ENCODE measurements around the gene DTX4.

DTX4 gene

DNA sequence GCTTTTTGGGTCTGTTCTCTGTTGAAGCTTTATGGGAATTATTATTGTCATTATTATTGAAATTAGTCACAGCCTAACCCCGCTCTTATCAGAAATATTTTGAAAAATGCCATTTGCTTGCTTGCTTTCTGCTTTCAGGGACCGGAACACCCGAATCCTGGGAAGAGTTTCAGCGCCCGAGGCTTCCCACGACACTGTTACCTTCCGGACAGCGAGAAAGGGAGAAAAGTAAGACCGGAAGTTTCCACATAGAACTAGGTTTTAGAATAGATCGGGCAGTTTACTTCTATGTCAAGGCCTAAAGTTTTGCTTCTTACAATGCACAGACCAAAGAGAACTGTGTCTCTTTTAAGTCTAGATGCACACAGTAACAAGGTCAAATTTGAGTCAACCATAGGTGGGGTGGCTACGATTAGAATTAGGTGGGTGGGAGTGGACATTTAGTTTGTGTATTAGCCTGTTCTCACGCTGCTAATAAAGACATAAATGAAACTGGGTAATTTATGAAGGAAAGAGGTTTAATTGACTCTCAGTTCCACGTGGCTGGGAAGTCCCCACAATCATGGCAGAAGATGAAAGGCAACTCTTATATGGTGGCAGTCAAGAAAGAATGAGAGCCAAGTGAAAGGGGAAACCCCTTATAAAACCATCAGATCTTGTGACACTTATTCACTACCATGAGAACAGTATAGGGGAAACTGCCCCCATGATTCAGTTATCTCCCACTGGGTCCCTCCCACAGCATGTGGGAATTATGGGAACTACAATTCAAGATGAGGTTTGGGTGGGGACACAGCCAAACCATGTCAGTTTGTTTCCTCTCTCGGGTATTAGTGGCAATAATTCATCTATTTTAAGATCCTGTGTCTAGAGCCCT lies 27.9 kb downstream of the DTX4 start:
- no peak for DNase-seq (ENCODE audit: low read depth)
- H3K4me3 ChIP-seq (ENCODE audit: low read length) = no peak overlapping the region
- TF ChIP-seq, protein P1, sequence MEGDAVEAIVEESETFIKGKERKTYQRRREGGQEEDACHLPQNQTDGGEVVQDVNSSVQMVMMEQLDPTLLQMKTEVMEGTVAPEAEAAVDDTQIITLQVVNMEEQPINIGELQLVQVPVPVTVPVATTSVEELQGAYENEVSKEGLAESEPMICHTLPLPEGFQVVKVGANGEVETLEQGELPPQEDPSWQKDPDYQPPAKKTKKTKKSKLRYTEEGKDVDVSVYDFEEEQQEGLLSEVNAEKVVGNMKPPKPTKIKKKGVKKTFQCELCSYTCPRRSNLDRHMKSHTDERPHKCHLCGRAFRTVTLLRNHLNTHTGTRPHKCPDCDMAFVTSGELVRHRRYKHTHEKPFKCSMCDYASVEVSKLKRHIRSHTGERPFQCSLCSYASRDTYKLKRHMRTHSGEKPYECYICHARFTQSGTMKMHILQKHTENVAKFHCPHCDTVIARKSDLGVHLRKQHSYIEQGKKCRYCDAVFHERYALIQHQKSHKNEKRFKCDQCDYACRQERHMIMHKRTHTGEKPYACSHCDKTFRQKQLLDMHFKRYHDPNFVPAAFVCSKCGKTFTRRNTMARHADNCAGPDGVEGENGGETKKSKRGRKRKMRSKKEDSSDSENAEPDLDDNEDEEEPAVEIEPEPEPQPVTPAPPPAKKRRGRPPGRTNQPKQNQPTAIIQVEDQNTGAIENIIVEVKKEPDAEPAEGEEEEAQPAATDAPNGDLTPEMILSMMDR (conservative IDR thresholded peaks at IDR 0.05; ENCODE audit: low read length) = no peak

DNA sequence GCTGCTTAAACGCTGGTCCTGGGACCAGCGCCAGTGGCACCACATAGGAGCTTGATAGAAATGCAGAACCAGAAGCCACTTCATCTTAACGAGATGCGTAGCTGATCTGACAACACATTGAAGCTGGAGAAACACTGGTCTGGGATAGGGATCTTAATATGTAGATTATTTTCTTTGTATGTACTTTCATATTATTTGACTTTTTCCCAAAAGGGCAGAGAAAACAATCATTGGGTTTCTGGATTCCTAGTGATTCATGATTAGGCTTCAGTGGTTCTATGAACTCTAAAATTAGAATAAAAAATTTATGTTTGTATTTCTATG lies 28.5 kb downstream of the DTX4 start:
- no peak overlapping the region for H3K4me3 ChIP-seq (ENCODE audit: low read length)
- DNase-seq (ENCODE audit: low read depth) = no peak
- TF ChIP-seq, protein P1 (conservative IDR thresholded peaks at IDR 0.05; ENCODE audit: low read length) = no peak

- no peak overlapping the region for H3K4me3 ChIP-seq (ENCODE audit: low read length)
- TF ChIP-seq, protein P1 (conservative IDR thresholded peaks at IDR 0.05; ENCODE audit: low read length) = 0 out of 2 replicates have a peak, but pooled peaks have one; percentile 2
- no peak for DNase-seq (ENCODE audit: low read depth)
Measured at GRCh38 chr11:59201353-59201752, 29.4 kb downstream of the DTX4 start.

DNA sequence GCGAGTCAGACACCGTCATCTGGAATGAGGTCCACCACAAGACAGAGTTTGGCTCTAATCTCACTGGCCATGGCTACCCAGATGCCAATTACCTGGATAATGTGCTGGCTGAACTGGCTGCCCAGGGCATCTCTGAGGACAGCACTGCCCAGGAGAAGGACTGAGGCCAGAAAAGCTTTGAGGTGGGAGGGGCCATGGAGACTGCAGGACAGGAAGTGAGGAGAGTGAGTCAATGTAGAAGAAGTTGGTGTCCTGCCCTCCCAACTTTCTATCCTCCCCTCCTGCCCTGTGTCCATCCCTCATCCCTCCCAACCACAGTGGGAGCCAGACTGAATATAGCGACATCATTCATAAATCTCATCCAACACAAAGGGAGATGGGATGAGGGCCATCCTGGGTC lies 32.8 kb downstream of the DTX4 start:
- no peak for DNase-seq (ENCODE audit: low read depth)
- TF ChIP-seq, protein P1 (conservative IDR thresholded peaks at IDR 0.05; ENCODE audit: low read length) = no peak
- no peak overlapping the region for H3K4me3 ChIP-seq (ENCODE audit: low read length)

DNA sequence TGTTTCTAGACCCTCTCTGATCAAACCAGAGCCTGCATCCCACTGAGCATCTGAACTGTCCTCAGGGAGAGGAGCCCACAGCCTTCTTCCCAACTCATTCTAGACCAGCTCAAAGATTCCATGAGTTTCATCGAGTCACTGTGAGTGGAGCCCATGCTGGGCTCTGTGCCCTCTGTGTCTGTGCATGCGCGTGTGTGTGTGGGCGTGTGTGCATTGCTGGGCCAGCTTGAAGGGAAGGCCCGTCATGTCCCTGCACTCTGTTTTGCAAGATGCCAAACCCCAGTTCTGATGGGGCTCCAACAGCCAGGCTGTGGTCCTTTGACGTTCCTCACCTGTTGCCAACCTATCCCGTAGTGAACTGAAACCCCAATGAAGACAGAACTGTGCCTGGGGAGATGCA lies 33.7 kb downstream of the DTX4 start:
- DNase-seq (ENCODE audit: low read depth) = no peak
- H3K4me3 ChIP-seq (ENCODE audit: low read length) = no peak overlapping the region
- TF ChIP-seq, protein P1 (conservative IDR thresholded peaks at IDR 0.05; ENCODE audit: low read length) = no peak

DNA sequence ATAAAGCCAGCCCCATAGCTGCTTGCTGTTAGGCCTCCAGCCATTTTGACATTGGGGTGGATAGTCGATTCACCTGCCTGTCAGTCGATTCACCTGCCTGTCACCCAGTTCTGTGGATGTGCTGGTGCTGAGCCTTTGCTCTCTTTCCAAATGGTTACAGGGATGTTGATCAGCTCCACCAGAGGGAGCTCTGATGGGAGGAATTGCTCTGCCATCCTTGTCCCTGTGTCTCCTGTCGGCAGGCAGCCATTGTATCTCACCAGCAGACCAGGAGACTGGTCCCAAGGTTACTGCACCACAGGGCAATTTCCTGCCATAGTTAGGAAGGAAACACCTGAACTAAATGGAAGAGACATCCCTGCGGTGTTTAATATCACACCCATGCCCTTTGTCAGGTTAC lies 34.7 kb downstream of the DTX4 start:
- TF ChIP-seq, protein P1 (conservative IDR thresholded peaks at IDR 0.05; ENCODE audit: low read length) = peak; percentile 65
- no peak overlapping the region for H3K4me3 ChIP-seq (ENCODE audit: low read length)
- DNase-seq (ENCODE audit: low read depth) = peak; percentile 35

DNA sequence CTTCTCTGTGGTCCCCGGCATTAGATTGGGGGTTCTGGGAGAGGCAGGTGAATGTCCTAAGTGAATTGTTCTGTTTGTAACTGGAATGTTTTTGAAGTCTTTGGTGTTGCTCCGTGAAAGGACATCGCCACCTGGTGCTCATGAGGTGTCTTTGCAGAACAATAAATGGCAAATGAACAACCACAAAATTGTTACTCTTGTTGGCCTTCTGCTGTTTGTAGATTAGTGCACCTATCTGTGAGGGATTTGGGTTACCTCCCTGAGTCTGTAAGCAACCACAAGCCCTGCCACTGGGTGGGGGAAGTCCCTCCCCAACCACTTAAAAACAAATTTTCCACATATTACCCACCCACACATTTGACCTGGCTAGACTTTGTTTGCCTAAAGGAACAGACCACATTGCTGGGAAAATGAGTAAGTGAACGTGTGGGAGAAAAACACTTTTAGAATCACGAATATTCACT lies 36.1 kb downstream of the DTX4 start:
- no peak overlapping the region for H3K4me3 ChIP-seq (ENCODE audit: low read length)
- TF ChIP-seq, protein P1 (conservative IDR thresholded peaks at IDR 0.05; ENCODE audit: low read length) = peak; percentile 78
- peak; percentile 59 for DNase-seq (ENCODE audit: low read depth)

Data from AG10803 (cell line).